Liver (tissue), 9 donors: ENCODE measurements around the gene PTRHD1. TPM values are rescaled to one million over a fixed set of nuclear protein-coding genes. Genes with fewer than 3 reads are reported as not detected.

ENCODE experiments used
- DNase-seq: peaks from one replicate; pipeline ENCODE4 v3.0.0-alpha.2; 2017; ENCODE audit warnings: low spot score
- H3K27ac ChIP-seq, 2 donors: one replicate each; pipeline ENCODE4 v1.7.0; 2013; ENCODE audit warnings: inconsistent platforms in 2 of 2, low read length in 2 of 2, control low read depth in 1 of 2, low read depth in 1 of 2, mild to moderate bottlenecking in 1 of 2
- H3K27me3 ChIP-seq, 4 donors: one replicate each; pipeline versions ENCODE4 v1.6.1 to v1.7.0; 2013; ENCODE audit warnings: low read length in 3 of 4, inconsistent platforms in 1 of 4, mild to moderate bottlenecking in 1 of 4, moderate library complexity in 1 of 4; ENCODE audit not compliant: control insufficient read depth in 4 of 4, insufficient read depth in 4 of 4
- H3K36me3 ChIP-seq, 4 donors: one replicate each; pipeline versions ENCODE4 v1.6.1 to v1.7.0; 2013; ENCODE audit warnings: low read length in 3 of 4, mild to moderate bottlenecking in 3 of 4, low read depth in 1 of 4, moderate library complexity in 1 of 4; ENCODE audit not compliant: control insufficient read depth in 4 of 4, insufficient read depth in 3 of 4
- H3K4me1 ChIP-seq, 4 donors: one replicate each; pipeline versions ENCODE4 v1.6.1 to v1.7.0; 2013; ENCODE audit warnings: low read length in 3 of 4, mild to moderate bottlenecking in 3 of 4, moderate library complexity in 1 of 4; ENCODE audit not compliant: control insufficient read depth in 4 of 4, insufficient read depth in 4 of 4
- H3K4me3 ChIP-seq, 3 donors: one replicate each; pipeline versions ENCODE4 v1.6.1 to v1.7.0; 2013; ENCODE audit warnings: low read length in 3 of 3, control low read depth in 1 of 3, low read depth in 1 of 3, mild to moderate bottlenecking in 1 of 3
- H3K9ac ChIP-seq, 2 donors: one replicate each; pipeline ENCODE4 v1.7.0; 2013; ENCODE audit warnings: low read length in 2 of 2, mild to moderate bottlenecking in 2 of 2, moderate library complexity in 2 of 2, control low read depth in 1 of 2, low read depth in 1 of 2
- H3K9me3 ChIP-seq, 4 donors: one replicate each; pipeline versions ENCODE4 v1.6.1 to v1.7.0; 2013; ENCODE audit warnings: low read length in 3 of 4; ENCODE audit not compliant: control insufficient read depth in 4 of 4
- ATF3 ChIP-seq: IDR thresholded peaks from 2 replicates; pipeline ENCODE4 v1.6.1; 2016; ENCODE audit warnings: antibody characterized with exemption
- EGR1 ChIP-seq, 2 donors: IDR thresholded peaks; 2 replicates each; pipeline ENCODE4 v1.6.1; 2016 to 2018; ENCODE audit warnings: antibody characterized with exemption in 2 of 2, low read depth in 2 of 2
- FOXA1 ChIP-seq: IDR thresholded peaks from 2 replicates; pipeline ENCODE4 v1.6.1; 2016; ENCODE audit warnings: antibody characterized with exemption
- HNF4A ChIP-seq, 2 donors: conservative IDR thresholded peaks; 2 replicates each; pipeline ENCODE4 v1.6.1; 2016; ENCODE audit warnings: antibody characterized with exemption in 2 of 2, mild to moderate bottlenecking in 2 of 2
- HNF4G ChIP-seq: IDR thresholded peaks from 2 replicates; pipeline ENCODE4 v1.6.1; 2016; ENCODE audit warnings: antibody characterized with exemption
- JUND ChIP-seq, 2 donors: IDR thresholded peaks; 2 replicates each; pipeline ENCODE4 v1.6.1; 2016; ENCODE audit warnings: antibody characterized with exemption in 2 of 2
- MAX ChIP-seq: IDR thresholded peaks from 2 replicates; pipeline ENCODE4 v1.6.1; 2016; ENCODE audit warnings: antibody characterized with exemption
- NR2F2 ChIP-seq: IDR thresholded peaks from 2 replicates; pipeline ENCODE4 v1.6.1; 2016; ENCODE audit warnings: antibody characterized with exemption
- REST ChIP-seq: IDR thresholded peaks from 2 replicates; pipeline ENCODE4 v1.6.1; 2016; ENCODE audit warnings: antibody characterized with exemption, mild to moderate bottlenecking
- RXRA ChIP-seq, 2 donors: IDR thresholded peaks; 2 replicates each; pipeline ENCODE4 v1.6.1; 2017 to 2018; ENCODE audit warnings: antibody characterized with exemption in 2 of 2, mild to moderate bottlenecking in 1 of 2
- SP1 ChIP-seq: IDR thresholded peaks from 2 replicates; pipeline ENCODE4 v1.6.1; 2018; ENCODE audit warnings: antibody characterized with exemption, mild to moderate bottlenecking
- TAF1 ChIP-seq: conservative IDR thresholded peaks from 2 replicates; pipeline ENCODE4 v1.6.1; 2016; ENCODE audit warnings: antibody characterized with exemption, mild to moderate bottlenecking
- YY1 ChIP-seq: IDR thresholded peaks from 2 replicates; pipeline ENCODE4 v1.6.1; 2016; ENCODE audit warnings: antibody characterized with exemption, mild to moderate bottlenecking
- ZBTB33 ChIP-seq: IDR thresholded peaks from 2 replicates; pipeline ENCODE4 v1.6.1; 2016; ENCODE audit warnings: antibody characterized with exemption
- WGBS: extraction: QIAGEN DNeasy Blood & Tissue Kit; methylation state at CpG from one replicate; pipeline ENCODE4 v1.1.7; 2013; 5-methylcytosine and 5-hydroxymethylcytosine counted together
- polyA plus RNA-seq, 2 donors: library from polyadenylated mRNA; stranded (reverse) in 1 of 2; unstranded in 1 of 2; fragments of 200-250 nt in 1 of 2; fragments of >200 nt in 1 of 2; fragmentation: Nextera tagmentation in 1 of 2; extraction: Ambion mirVana in 1 of 2; gene quantifications; one replicate each; pipeline versions ENCODE4 v1.2.1 to v1.2.3, GENCODE V29; 2013 to 2015
- total RNA-seq, 2 donors: library from RNA; depleted of rRNA; stranded (reverse); fragments of >200 nt; gene quantifications; one replicate each; pipeline ENCODE4 v1.2.3, GENCODE V29; 2014
- donor health status: healthy.
- donor health status: healthy.
- donor health status: healthy.
- donor health status: healthy.
- donor health status: healthy.

Gene PTRHD1
- total and polyA plus RNA-seq, 4 donors: 9.9 to 50.9 (median 20.7) TPM

- no peak overlapping the region for H3K27ac ChIP-seq
- peaks cover 0 to 6% (median 5%) of the 10 kb centered on the region in 4 donors for H3K4me1 ChIP-seq
- peaks cover 0 to 5% (median 2%) of the 10 kb centered on the region in 4 donors for H3K36me3 ChIP-seq
- H3K9ac ChIP-seq: no peak overlapping the region
- WGBS: 76% methylated on average over 2 of the region's 2 CpGs
- TF ChIP-seq NR2F2 (peak; percentile 68), HNF4A (conservative IDR thresholded peaks at IDR 0.05) (no peak), EGR1 (IDR thresholded peaks at IDR 0.05; ENCODE audit: low read depth in 2 of 2) (no peak)
- no peaks in the 10 kb centered on the region for H3K27me3 ChIP-seq
- H3K4me3 ChIP-seq: no peak overlapping the region
- DNase-seq: no peak
- no peaks in the 10 kb centered on the region for H3K9me3 ChIP-seq
These were observed 5.7 kb downstream of the PTRHD1 start for GRCh38 chr2:24787532-24787931.

GRCh38 chr2:24785671-24786321 lies 7.4 kb downstream of the PTRHD1 start:
- H3K4me3 ChIP-seq: no peak overlapping the region
- no peaks in the 10 kb centered on the region for H3K9me3 ChIP-seq
- no peaks in the 10 kb centered on the region for H3K4me1 ChIP-seq
- H3K27ac ChIP-seq: no peak overlapping the region
- no peak for DNase-seq
- peaks cover 0 to 5% (median 2%) of the 10 kb centered on the region in 4 donors for H3K36me3 ChIP-seq
- TF ChIP-seq HNF4G (no peak), REST (no peak), JUND (IDR thresholded peaks at IDR 0.05) (no peak), SP1 (no peak), HNF4A (conservative IDR thresholded peaks at IDR 0.05) (no peak), YY1 (no peak), TAF1 (no peak), FOXA1 (no peak), RXRA (IDR thresholded peaks at IDR 0.05) (no peak), MAX (no peak), ZBTB33 (no peak), ATF3 (no peak)
- H3K9ac ChIP-seq: no peak overlapping the region
- H3K27me3 ChIP-seq: no peaks in the 10 kb centered on the region
- 92% methylated on average over 6 of the region's 6 CpGs for WGBS
